Activated T-cell treated with anti-CD3 and anti-CD28 coated beads, Interleukin-2, amount 50 U/mL, for 72 hours (primary cell): Measurements from ENCODE around the gene SNX33. TPM values are rescaled to one million over a fixed set of nuclear protein-coding genes. Genes with fewer than 3 reads are reported as not detected.

Experiments
- ATAC-seq, 2 donors: fragments of 150-1000 bp; cut with Tn5 transposase; replicated peaks in 1 of 2; 2 replicates each; pipeline ENCODE4 v1.10.0; 2021; ENCODE audit warnings: moderate library complexity in 2 of 2, mild to moderate bottlenecking in 1 of 2
- DNase-seq, 2 donors: peaks; one replicate each; pipeline ENCODE4 v3.0.0; 2021 to 2022; ENCODE audit warnings: mixed read lengths in 1 of 2
- H3K27ac Mint-ChIP-seq: one replicate; pipeline ENCODE4 v1.8.0; 2022; ENCODE audit warnings: mild to moderate bottlenecking, moderate library complexity, mixed read lengths
- H3K27me3 Mint-ChIP-seq: one replicate; pipeline ENCODE4 v1.8.0; 2022; ENCODE audit warnings: low read depth, mixed read lengths
- H3K36me3 Mint-ChIP-seq, 2 donors: one replicate each; pipeline ENCODE4 v1.8.0; 2022; ENCODE audit warnings: mixed read lengths in 2 of 2, mild to moderate bottlenecking in 1 of 2; ENCODE audit not compliant: insufficient read depth in 2 of 2
- H3K4me1 Mint-ChIP-seq: one replicate; pipeline ENCODE4 v1.8.0; 2022; ENCODE audit warnings: low read depth, mixed read lengths
- H3K4me3 Mint-ChIP-seq, 2 donors: one replicate each; pipeline ENCODE4 v1.8.0; 2022; ENCODE audit warnings: mild to moderate bottlenecking in 2 of 2, mixed read lengths in 2 of 2, moderate library complexity in 2 of 2
- H3K9me3 Mint-ChIP-seq, 2 donors: one replicate each; pipeline ENCODE4 v1.8.0; 2022; ENCODE audit warnings: mixed read lengths in 2 of 2
- total RNA-seq, 2 donors: library from RNA; stranded (reverse); gene quantifications; one replicate each; pipeline ENCODE4 v1.2.3, GENCODE V29; 2022

The SNX33 gene
- total RNA-seq, 2 donors from 2014 or later: 1.5 to 3.1 TPM

DNA sequence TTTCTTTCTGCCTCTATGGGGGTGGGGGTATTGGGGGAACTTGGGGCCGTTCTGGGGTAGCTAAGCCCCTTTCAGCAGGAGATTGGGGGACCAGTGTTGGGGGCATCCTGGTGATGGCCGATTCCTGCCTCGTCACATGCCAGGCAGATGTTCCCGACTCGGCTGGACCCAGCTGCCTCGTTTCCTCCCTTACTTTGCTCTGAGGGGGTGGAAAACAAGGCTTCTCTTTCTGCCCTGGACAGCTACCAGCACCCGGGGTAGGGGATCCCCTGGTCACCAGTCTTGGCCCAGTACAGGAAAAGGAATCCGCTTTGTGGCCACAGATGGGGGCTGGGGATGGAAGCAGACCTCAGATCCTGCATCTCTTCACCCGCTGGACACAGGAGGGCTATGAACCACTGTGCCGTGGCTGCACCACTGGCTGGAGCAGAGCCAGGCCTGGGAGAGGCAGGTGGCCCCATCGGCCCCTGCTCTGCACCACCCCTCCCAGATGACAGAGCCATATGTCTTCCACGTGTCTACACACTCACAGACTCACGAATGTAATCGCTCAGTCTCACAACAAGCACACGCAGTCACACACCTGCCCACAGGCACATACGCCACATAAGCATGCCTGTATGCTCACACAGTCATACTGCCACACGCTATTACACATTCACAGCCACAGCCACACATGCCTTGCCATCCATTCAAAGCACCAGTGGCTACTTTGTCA lies 12.4 kb downstream of the SNX33 start:
- H3K4me1 Mint-ChIP-seq: no peaks in the 10 kb centered on the region
- H3K36me3 Mint-ChIP-seq: no peaks in the 10 kb centered on the region
- H3K4me3 Mint-ChIP-seq: no peak overlapping the region
- H3K27ac Mint-ChIP-seq: no peak overlapping the region
- H3K9me3 Mint-ChIP-seq: no peaks in the 10 kb centered on the region
- H3K27me3 Mint-ChIP-seq: no peaks in the 10 kb centered on the region
- ATAC-seq (peak in 1 of 2 donors; percentile 23), DNase-seq (no peak)

DNA sequence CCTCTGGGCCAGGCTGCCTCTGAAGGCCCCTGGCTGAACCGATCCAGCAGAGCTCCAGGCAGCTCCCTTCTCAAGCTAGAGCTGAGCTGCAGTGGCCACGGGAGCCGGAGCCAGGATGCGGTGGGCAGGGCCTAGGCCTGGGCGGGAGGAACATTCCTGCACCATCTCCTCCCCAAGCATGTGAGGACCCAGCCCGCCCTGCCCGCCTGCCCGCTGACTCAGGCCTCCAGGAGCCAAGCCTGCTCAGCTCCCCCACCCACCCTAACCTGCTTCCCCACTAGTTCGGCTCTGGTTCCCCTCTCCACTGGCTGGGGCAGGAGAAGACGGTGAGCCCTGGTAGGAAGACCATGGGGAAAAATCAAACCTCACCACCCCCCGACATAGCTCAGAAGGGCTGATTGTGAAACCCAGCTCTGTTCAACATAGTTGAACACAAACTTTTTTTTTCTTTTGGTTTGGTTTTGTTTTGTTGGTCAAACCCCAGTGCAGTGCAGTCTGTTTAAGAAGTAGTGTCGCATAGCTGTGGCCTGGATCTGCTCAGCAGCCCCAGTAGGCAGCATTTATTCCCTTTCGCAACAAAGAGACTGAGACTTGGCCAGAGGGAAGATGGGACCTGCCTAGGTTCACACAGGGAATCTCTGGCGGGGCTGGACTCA lies 13.5 kb downstream of the SNX33 start:
- Mint-ChIP-seq H3K27ac (no peak overlapping the region), H3K36me3 (no peaks in the 10 kb centered on the region), H3K27me3 (no peaks in the 10 kb centered on the region), H3K9me3 (no peaks in the 10 kb centered on the region), H3K4me3 (no peak overlapping the region), H3K4me1 (no peaks in the 10 kb centered on the region)
- no peak for DNase-seq
- no peak for ATAC-seq

DNA sequence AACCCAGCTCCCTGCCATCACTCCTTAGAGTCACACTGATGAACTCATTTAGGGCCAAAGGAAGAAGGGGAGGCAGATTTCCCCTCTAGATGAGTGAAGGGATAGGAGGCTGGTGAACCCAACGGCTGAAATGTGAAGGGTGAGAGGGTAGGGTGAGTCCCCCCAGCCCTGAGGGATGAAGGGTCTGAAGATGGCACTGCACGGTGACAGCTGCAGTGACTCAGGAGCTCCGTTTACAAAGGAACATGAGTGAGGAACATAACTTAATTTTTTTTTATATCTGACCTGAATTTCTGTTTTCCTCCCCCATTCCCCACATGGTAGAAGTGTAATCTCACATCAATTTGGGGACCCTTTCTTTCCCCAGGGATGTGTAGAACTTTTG lies 14.0 kb downstream of the SNX33 start:
- no peak overlapping the region for H3K4me3 Mint-ChIP-seq
- ATAC-seq: no peak
- no peaks in the 10 kb centered on the region for H3K9me3 Mint-ChIP-seq
- no peak overlapping the region for H3K27ac Mint-ChIP-seq
- DNase-seq: no peak
- no peaks in the 10 kb centered on the region for H3K4me1 Mint-ChIP-seq
- no peaks in the 10 kb centered on the region for H3K27me3 Mint-ChIP-seq
- no peaks in the 10 kb centered on the region for H3K36me3 Mint-ChIP-seq

DNA sequence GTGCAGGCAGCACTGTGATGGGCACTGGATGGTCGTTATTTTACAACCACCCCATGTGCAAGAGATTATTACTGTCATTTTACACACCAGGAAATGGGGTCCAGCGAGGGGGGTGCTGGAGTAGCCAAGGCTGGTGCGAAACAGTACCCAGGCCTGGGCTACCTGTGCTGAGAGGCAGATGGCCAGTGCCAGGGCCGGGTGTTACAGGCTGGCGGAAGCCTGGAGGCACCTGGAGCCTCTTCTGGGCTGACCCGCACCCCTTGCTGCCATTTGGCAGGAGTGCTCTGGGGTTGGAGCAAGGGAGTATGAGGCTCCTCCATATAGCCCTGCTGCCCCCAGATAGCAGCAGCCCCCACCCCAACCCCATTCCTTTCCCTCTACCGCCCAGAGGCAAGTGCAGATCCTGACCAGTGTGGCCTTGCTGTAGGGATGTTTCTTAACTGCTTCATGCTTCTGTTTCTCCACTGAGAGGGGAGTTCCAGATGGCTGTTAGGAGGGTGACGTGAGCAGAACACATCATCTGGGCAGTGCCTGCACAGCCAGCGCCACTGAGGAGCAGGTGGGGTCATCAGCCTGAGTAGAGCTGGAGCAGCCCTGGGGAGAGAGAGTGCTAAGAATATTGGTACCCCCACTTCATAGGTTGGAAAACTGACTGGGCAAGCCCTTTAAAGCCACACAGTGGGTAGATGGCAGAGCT lies 15.3 kb downstream of the SNX33 start:
- Mint-ChIP-seq H3K27ac (no peak overlapping the region), H3K9me3 (no peaks in the 10 kb centered on the region), H3K4me3 (no peak overlapping the region), H3K27me3 (no peaks in the 10 kb centered on the region), H3K36me3 (no peaks in the 10 kb centered on the region), H3K4me1 (no peaks in the 10 kb centered on the region)
- ATAC-seq: no peak
- DNase-seq: no peak

DNA sequence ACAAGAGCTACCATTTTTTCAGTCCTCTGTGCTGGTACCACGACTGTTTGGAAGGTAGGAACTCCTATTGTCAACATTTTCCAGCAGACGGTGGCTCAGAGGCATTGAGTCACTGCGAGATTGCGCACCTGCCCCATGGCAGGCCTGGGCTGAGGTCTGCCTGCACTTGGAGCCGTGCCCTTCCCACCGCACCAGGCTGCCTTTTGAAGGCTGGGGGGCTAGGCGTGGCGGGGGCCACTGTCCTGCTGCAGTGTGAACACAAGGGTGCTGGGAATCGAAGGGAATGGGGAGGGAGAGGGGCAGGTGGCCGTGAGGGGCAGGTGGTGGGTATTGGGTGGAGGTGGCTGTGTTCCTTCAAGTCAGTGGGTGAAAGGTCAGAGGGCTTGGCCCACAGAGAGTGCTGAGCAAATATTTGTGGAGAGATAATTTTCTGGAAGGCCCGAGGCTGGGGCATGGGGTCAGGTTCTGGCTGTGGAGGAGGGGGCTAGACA lies 16.3 kb downstream of the SNX33 start:
- no peaks in the 10 kb centered on the region for H3K27me3 Mint-ChIP-seq
- H3K4me3 Mint-ChIP-seq: no peak overlapping the region
- no peaks in the 10 kb centered on the region for H3K36me3 Mint-ChIP-seq
- no peaks in the 10 kb centered on the region for H3K9me3 Mint-ChIP-seq
- ATAC-seq (no peak), DNase-seq (no peak)
- no peak overlapping the region for H3K27ac Mint-ChIP-seq
- H3K4me1 Mint-ChIP-seq: no peaks in the 10 kb centered on the region

DNA sequence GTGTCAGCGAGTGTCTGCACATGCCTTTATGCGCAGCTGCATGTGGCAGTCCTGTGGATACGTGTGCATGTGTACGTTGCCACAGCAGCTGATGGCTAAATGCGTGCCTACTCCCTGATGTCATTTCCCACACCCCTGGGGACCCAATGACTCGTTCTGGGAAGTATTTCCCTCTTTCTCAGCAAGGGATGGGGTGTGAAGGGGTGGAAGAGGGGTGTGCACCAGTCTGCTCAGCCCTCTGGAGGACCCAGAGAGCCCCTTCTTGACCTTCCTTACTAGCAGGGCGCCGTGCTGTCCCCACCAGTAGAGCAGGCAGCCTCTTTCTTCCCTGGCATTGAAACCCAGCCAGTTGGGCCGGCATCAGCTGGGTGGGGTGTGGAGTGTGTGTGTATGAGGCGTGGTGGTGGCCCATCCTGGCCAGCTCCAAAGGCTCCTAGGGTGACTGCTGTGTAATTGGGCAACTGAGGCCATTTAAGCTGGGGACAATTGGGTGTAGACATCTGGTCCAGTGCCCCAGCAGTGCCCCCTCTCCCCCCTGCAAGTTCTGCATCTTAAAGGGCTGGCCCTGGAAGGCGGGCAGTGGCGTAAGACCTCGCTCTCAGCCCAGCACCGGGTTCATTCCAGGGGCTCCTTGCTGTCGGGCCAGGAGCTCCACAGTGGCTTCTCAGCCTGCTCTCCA lies 19.2 kb downstream of the SNX33 start:
- H3K4me3 Mint-ChIP-seq: no peak overlapping the region
- H3K27me3 Mint-ChIP-seq: no peaks in the 10 kb centered on the region
- no peaks in the 10 kb centered on the region for H3K9me3 Mint-ChIP-seq
- H3K4me1 Mint-ChIP-seq: no peaks in the 10 kb centered on the region
- ATAC-seq (no peak), DNase-seq (no peak)
- H3K36me3 Mint-ChIP-seq: no peaks in the 10 kb centered on the region
- no peak overlapping the region for H3K27ac Mint-ChIP-seq

DNA sequence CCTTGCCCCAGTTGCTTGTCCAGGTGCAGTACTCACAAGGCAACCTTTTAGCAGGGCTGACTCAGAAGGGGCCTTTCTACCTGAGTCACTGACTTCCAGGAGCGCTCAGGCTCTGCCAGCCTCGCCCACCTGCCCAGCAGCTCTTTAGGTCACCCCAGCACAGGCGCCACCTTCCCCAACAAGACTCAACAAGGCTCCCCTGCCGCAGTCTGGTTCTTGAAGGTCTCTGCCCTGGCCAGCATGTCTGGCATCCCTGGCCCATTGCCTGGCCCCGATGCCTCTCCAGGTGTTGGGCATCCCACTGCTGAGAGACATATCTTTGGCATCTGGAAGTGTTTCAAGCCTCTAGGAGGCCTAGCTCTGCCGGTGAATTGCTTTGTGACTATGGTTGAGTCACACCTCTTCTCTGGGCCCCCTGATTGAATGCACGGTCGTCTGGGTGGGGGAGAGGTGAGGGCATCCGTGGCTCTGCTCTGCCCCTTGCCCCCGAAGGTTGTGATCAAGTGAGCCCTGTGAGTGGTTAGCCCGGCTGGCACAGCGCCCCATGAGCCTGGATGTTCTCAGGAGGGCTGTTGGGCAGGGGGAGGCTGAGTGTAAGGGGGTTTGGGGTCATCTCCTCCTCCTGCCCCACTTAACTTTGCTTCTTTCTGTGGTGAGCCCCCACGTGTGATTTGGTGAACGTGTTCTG lies 21.6 kb downstream of the SNX33 start:
- ATAC-seq (peak; percentile 63 to 77), DNase-seq (peak; percentile 8 to 18)
- Mint-ChIP-seq H3K9me3 (no peaks in the 10 kb centered on the region), H3K4me1 (no peaks in the 10 kb centered on the region), H3K27me3 (no peaks in the 10 kb centered on the region), H3K36me3 (no peaks in the 10 kb centered on the region), H3K27ac (no peak overlapping the region), H3K4me3 (no peak overlapping the region)

DNA sequence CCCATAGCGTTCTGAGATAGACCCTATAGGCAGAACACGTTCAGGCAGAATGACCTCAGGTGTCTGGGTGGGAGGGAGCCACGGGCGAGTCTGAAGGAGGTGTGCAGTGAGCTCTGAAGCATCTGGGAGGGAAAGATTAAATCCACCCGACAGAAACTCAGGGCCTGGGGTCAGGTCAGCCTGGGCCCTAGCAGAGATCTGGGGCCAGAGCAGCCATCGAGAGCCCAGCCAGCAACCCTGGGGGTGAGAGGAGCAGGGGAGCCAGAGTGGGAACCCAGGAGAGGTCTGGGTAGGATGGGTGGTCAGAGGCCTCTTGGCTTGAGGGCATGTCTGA lies 22.1 kb downstream of the SNX33 start:
- DNase-seq (no peak), ATAC-seq (no peak)
- Mint-ChIP-seq H3K27ac (no peak overlapping the region), H3K4me1 (no peaks in the 10 kb centered on the region), H3K36me3 (no peaks in the 10 kb centered on the region), H3K27me3 (no peaks in the 10 kb centered on the region), H3K4me3 (no peak overlapping the region), H3K9me3 (no peaks in the 10 kb centered on the region)

DNA sequence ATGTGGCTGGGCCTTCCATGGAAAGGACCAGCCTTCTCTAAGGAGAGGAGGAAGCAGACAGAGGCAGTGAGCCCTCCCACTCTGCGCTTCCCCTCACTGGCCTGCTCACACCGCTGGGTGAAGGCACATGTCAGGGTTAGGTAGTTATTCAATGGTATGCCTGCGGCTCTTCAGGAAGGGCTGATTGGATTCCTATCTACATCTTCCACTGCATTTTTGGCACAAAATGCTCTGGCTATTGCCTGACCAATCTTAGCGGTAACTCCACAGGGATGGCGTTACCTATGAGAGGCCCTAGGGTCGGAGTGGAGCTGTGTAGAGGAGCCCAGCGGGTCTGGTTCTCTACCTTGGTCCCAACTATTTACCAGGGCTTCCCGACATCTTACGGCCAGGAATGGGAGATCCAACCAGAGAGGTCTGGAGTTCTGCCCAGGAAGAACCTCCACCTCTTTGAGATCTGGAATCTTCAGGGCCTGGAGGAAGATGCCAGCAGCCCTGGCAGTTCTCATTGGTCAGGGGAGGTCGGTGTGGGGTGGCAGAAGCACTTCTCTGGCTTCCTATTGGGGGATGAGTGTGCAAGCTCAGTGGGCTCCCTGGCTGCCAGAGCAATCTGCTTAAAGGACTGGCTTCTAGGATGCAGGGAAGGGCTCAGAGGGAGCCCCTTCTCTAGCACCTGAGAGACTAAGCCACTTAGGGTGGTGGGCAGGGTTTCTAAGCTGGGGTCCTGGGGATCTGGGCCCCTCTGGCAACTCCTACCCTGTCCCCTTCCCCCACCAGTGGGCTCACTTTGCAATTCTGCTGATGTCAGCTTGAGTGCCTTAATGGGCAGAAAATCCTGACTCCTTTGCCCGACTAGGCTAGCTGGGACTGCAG lies 24.3 kb downstream of the SNX33 start:
- Mint-ChIP-seq H3K27me3 (no peaks in the 10 kb centered on the region), H3K4me1 (no peaks in the 10 kb centered on the region), H3K4me3 (no peak overlapping the region), H3K27ac (no peak overlapping the region), H3K9me3 (no peaks in the 10 kb centered on the region), H3K36me3 (no peaks in the 10 kb centered on the region)
- no peak for DNase-seq
- ATAC-seq: no peak

DNA sequence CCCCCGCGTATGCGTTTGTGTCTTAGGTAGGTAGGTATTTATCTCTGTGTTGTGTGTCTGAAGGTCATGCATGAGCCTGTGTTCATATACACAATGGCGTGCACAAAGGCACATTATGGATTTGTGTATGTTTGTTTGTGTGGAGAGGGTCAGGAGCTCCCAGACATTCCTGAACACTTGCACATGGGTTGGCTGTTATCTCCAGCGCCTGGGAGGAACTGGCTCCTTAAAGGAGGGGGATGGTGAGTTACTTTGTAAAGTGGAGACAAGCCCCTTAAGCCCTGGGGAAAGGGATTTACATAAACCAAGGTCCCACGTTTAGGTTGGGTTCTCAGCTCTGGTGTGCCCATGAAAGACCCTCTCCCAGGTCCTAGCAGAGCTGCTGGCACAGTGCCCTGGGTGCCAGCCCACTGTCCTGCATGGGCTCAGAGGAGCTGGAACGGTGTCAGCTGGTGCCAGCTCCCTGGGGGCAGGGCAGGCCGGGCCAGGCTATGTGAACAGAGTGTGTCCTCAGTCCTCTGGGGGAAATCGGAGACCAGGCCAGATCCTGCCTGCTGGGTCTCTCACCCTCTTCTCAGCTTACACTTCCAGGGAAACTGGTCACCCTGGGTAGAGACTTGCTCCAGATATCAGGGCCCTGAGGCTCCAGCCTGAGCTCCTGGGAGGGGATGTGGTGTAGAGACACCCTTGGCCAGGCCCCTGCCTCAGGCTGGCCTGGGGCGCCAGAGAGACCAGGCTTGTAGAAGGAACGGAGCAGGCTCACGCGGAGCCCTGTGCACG lies 25.1 kb downstream of the SNX33 start:
- Mint-ChIP-seq H3K9me3 (no peaks in the 10 kb centered on the region), H3K4me1 (no peaks in the 10 kb centered on the region), H3K27ac (no peak overlapping the region), H3K36me3 (no peaks in the 10 kb centered on the region), H3K27me3 (no peaks in the 10 kb centered on the region), H3K4me3 (no peak overlapping the region)
- no peak for DNase-seq
- no peak for ATAC-seq

DNA sequence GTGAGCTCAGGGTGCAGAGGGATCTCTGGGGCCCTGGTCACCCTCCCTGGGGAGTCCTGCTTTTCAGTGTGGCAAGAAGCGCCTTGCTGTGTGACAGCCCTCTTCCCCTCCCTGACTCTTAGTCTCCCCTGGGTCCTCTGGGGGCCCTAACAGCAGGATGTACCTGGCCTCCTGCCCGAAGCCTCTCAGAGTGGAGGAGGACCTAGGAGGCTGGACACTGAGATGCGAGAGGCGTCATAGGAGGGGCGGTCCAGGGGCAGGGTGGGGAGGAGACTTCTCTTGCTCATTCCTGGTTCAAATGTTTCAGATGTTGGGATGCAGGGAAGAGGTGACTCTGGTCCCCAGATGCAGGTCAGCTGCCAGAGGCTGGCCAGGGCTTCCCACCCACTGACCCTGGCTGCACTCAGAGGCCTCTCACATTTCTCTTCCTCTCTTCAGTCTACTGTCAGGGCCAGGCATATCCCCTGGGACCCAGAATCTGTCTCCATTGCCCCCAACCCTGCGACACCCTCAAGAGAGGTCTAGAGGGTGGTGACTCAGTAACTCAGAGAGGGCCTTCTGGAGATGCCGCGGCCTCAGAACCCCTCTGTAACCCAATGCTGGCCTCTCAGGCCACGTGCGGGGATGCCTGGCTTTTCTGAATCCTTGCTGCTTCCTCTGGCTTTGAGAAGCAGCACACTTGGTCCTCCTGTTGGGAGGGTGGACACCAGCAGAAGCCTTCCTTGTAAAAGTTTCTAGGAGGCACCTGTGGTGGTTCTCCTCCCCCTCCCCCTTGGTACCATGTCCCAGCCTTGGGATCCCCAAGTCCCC lies 25.9 kb downstream of the SNX33 start:
- H3K36me3 Mint-ChIP-seq: no peaks in the 10 kb centered on the region
- no peaks in the 10 kb centered on the region for H3K27me3 Mint-ChIP-seq
- no peak for DNase-seq
- no peak overlapping the region for H3K4me3 Mint-ChIP-seq
- no peak overlapping the region for H3K27ac Mint-ChIP-seq
- no peaks in the 10 kb centered on the region for H3K9me3 Mint-ChIP-seq
- no peak for ATAC-seq
- no peaks in the 10 kb centered on the region for H3K4me1 Mint-ChIP-seq
